Stimulated activated CD4-positive, alpha-beta T cell treated with anti-CD3 and anti-CD28 coated beads, Interleukin-1b, Interleukin-23, amount 100 ng/mL, for 4 hours (primary cell): ENCODE measurements around the gene BMP7.

Source experiments
- DNase-seq, 2 donors: peaks; one replicate each; pipeline ENCODE4 v3.0.0-alpha.2; 2020; ENCODE audit warnings: low read depth in 2 of 2

BMP7 gene

DNA sequence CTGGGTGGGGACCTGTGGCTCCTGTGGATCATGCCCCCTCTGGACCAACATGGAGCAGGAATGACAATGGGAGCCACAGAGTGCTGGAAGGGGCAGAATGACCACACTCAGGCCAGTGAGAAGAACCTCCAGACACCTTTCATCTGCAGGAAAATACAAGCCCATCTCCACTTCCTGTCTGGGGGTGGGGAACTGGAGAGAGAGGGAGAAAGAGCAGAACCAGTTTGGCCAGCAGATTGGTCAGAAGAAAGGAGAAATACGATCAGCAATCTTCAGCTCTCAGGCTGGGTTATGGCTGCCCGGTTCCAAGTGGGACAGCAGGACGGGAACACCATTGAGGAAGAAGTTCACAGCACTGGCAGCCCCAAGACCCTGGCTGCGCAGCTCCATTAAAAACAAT lies 37.0 kb downstream of the BMP7 start:
- no peak for DNase-seq

DNA sequence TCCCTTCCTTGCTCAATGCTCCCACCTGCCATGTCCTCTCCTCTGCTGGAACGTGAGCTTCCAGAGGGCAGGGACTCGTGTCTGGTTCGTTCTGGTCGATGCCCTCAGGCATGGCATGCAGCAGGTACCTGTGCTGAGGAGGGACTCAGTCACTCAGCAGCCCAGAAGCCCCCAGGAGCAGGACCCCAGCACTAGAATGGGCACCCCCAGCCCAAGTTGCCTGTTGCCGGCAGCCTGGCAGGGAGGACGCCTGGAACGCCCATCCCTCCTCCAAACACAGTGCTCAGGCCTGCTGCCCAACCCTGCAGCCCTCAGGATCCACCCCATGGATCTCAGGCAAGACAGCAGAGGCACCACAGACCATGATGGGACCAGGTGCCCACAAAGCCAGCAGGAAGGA lies 40.6 kb downstream of the BMP7 start:
- DNase-seq: no peak

DNA sequence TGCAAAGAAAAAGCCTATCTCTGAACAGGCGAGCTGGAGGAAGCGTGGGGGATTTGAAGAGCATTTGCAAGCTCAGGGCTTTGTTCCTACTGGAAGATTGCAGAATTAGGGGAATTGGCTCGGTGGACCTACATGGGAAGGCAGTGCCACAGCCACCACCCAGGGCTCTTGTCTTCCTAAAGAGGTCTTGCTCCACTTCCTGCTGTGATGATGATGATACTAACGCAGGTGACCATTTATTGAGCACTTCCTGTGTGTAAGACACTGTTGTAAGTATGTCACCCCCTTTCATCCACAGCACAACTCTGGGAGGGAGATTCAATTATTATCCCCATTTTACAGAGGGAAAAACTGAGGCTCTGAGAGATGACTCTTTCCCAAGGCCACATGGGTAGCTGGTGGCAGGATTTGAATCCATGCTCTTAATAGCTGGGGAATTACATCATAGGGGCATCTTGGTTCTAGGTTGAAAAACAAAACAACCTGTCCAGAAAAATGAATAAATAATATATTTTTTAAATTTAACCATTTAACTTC lies 41.2 kb downstream of the BMP7 start:
- DNase-seq: no peak

DNA sequence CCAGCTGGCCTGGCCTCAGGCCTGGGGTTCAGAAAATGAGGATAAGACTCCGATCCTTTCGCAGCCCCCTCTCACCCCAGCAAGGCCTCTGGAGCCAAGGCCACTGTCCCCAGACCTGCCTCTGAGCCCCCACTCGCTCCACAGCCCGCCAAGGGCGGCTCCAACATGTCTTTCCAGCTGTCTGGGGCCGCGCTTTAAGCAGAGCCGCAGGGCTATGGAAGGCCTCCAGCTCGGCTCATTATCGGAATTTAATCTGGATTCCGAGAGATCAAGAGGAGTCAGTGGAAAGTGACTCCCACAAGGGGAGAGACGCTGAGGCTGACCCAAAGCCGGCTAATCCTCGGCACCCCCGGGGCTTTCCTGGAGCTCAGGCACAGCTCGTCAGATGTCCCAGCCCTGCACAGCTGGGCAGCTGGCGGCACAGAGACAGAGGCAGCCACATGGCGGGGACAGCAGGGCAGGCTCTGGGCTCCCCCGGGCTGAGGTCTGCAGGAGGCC lies 41.8 kb downstream of the BMP7 start:
- DNase-seq: no peak

DNA sequence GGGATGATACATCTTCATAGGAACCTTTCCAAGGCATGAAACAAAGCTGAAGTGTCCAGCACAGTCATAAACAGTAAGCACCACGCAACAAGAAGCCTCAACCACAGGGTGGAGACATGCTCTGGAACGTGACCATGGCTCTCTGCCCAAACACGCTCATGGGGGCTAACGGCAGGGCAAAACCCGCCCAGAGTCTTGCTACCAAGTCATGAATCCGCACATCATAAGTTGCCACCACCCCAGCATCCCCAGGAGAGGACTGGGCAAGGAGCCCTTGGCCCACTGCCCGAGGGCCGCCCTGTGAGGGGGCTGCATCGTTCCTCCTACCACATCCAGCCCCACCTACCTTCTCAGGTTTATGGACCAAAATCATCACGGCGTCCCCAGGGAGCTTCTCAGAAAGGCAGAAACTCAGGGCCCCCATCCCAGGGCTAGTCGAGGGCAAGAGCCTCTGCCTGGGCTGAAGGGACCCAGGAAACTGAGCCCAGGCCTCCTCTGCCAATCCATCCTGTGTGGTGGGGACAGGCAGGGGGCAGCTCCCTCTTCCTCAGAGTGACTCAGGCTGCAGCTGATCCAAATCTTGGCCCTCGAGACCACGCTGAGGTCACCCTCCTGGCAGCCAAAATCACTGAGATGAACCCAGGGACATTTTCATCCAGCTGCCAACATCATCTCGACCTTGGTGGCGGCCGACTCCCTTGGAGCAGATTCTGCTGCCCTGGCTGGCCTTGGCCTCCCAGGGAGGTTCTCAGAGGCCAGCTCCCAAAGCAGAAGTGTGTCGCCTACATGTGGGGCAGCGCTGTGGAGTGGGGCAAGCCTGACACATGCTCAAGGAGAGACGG lies 42.6 kb downstream of the BMP7 start:
- DNase-seq: no peak

DNA sequence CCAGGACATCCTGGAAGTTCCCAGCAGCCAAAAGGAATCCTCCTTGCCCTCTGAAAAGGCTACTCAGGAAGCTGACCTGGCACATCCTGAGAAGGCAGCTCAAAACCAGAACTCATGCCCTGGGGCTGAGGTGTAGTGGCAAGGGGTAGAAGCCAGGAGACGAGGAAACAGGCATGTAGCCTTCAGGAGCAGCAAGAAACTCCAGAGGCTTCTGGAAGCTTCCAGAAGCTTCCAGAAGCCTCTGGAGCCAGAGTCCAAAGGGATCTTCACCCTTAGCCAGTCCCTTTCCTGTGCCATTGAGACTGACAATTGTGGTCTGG lies 43.9 kb downstream of the BMP7 start:
- no peak for DNase-seq

DNA sequence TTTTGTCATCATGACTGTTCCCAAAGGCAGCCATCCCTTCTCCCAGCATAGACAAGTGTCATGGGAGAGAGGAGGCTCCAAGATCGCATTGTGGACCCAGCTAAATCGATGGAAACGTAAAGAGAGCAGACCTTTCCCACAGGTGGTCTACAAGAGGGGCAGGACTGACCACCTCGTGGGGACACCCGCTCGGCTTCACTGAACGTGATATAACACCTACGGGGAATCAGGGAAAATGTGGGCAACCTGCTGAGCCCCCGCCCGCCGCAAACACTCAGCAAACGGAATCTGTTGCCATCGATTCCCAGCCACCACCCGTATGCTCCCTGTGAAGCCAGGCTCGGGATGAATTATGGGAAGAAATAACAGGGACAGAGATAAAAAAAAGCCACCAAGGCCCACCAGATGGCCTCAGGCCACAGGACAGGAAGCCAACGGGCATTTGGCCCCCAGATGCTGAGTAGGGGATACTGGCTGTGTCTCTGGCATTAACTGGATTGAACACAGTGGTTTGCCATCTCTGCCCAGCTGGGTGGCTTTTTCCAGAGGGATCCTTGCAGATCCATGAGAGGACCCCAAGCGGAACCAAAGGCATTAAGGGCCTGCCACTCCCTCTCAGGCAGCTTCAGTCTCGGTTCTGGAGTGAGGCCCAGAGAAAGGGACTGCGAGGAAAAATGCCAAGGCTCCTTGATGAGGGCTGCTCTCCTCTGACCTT lies 44.4 kb downstream of the BMP7 start:
- no peak for DNase-seq

DNA sequence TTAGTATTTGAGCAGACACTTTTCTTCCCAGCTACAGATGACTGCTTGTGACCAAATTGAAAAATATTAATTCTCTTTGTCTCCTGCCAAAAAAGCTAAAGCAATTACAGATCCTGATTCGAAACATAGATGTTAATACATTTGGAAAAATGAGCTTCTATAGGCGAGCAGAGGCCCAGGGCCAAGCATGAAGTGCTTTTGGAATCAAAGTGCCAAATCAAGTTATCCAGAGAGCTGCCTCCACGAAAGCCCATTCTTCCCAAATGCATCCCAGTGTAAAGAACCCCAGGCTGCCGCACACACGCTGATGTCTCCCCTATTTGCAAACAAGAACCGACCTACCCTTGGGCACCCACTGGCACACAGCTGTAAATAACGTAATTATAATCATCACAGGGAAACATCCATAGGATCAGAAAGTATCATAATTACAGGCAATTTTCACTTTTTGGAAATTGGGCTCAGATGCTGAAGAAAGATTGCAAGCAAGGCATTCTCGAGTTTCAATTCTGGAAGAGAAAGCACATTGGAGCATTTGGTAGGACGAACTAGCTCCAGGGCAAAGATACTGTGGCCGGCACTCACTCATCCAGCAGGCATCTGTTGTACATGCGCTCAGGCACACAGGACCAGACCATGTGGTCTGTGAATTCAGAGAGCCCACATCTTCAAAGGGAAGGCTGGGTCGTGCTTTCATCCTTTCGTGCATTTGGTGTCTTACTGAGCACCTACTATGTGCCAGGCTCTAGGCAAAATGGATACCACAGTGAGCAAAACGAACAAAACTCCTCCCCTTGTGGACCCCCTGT lies 45.9 kb downstream of the BMP7 start:
- DNase-seq: no peak

DNA sequence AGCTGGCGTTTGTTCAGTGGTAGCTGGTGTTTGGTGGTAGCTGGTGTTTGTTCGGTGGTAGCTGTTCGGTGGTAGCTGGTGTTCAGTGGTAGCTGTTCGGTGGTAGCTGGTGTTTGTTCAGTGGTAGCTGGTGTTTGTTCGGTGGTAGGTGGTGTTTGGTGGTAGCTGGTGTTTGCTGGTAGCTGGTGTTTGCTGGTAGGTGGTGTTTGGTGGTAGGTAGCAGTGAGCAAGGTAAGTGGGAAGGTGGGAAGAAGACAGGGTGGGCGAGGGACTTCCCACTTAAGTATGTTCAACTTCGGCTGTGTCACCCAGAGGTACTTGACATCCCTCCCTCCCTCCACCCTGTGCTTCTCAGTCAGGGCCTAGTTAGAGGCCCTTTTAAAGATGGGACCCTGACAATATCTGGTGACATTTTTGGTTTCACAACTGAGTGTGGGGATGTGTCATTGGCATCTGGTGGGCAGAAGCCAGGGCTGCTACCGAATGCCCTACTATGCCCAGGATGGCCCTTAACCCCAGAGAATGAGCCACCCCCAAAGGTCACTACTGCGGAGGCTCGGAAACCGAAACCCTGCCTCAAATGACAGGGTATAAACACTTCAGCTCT lies 47.3 kb downstream of the BMP7 start:
- no peak for DNase-seq

DNA sequence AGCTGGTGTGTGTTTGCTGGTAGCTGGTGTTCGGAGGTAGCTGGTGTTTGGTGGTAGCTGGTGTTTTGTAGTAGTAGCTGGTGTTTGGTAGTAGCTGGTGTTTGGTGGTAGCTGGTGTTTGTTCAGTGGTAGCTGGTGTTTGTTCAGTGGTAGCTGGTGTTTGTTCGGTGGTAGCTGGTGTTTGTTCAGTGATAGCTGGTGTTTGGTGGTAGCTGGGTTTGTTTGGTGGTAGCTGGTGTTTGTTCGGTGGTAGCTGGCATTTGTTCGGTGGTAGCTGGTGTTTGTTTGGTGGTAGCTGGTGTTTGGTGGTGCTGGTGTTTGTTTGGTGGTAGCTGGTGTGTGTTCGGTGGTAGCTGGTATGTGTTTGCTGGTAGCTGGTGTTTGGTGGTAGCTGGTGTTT lies 48.0 kb downstream of the BMP7 start:
- no peak for DNase-seq

DNA sequence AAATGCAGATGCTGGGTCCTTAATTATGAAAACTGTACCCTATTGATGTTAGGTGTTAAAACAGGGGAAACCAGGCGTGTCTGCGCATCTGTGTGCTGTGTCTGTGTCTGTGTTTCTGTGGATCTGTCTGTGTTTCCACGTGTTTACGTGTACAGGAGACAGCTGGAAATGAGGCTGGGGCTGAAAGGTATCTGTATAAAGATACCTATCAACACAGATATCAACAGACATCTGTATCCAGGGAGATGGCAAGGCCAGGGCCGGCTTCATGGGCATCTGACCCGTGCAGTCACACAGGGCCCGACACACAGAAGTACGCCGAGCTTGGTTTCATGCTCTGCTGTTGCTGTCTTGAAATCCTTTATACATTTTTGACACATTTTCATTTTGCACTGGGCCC lies 48.6 kb downstream of the BMP7 start:
- DNase-seq: no peak

DNA sequence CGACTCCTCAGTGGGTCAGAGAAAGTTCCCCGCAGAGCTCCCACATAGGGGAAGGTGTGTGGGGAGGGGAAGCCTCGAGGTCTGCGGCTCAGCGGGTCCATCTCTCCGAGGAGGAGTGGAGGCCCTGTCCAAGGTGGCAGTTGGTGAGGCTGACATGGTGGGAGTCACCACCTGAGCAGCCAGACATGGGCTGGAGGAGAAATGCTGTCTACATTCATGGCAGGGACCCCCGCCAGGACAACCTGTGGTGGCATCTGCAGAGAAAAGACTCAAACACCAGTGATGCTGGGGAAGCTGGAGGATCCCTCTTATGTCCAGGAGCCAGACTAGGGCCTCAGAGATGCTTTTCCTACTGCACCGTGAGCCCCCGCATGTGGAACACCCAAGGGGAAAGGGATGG lies 49.8 kb downstream of the BMP7 start:
- DNase-seq: no peak

DNA sequence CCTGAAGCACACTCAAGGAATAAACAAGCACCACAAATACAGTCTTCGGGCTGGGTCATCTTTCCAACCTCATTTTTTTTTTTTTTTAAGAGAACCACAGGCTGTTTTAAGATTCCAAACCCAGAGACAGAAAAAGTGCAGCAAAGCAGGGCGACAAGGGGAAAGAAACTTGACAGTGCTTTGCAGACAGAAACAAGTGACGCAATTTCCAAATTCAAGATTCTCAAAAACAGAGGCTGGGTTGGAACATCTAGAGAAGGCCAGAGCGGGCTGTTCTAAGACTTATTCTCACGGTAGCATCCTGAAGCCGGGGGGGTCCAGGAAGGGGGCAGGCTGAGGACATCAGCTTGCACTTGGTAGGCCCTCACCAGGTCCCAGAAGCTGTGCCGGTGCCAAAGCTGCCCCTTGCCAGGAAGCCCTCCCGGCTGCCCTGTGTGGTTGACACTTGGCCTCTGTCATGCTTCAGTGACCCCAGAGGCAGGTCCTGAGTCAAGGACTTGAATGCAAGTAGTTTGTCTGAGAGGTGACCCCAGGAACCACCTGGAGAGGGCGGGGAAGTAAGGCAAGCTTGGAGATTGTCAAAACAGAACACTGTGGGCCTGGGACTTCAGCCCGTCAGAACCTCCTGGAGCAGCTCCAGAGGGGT lies 50.5 kb downstream of the BMP7 start:
- no peak for DNase-seq

DNA sequence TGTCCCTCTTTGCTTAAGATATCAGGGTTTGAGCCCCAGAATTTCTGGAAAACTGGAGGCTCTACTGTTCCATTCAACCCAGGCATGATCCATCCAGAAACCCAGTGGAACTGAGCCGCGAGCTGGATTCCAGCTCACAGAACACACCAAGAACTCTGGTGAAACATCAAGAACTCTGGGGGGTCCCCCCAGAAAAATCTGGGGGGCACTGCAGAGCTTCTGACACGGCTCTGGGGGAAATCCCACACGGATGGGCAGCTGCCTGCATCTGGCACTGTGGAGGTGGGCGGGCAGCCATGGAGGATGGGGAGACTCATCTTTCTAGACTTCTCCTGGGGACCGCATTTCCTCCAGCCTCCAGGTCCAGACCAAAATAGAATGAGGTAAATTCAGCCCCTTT lies 51.0 kb downstream of the BMP7 start:
- no peak for DNase-seq

DNA sequence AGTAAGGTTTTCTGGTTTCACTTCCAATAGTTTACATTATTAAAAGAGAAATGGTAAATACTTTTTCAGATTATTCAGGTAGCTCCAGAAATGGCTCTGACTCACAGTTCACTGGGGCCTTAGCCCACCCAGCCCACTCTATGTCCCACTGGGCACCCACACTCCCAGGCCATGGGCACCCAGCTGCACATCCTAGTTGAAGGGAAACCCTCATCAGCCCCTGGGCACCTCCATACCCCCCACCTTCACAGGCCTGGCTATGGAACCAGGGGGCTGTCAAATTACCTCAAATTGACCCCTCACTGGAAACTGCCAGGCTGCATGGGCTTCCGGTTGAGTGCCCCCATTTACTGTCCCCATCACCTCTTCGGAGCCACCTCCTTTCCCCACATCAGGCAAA lies 51.5 kb downstream of the BMP7 start:
- no peak for DNase-seq

DNA sequence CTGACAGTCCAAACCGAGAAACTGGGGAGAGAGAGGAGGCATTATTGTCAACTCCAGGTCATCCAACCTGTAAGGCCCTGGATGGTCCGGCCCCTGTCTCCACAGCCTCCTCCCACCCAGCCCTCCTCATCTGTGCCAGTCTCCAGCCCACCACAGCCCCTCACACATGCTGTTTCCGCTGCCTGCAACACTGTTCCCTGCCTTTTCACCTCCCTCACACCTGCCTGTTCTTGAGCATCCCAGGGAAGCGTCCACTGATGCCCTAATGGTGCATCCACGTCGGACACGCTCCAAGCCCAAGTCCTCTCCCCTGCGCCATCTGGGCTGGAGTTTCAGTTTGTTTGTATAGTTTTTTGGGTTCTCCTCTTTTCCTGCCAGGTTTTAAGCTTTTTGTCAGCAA lies 52.0 kb downstream of the BMP7 start:
- DNase-seq: no peak

DNA sequence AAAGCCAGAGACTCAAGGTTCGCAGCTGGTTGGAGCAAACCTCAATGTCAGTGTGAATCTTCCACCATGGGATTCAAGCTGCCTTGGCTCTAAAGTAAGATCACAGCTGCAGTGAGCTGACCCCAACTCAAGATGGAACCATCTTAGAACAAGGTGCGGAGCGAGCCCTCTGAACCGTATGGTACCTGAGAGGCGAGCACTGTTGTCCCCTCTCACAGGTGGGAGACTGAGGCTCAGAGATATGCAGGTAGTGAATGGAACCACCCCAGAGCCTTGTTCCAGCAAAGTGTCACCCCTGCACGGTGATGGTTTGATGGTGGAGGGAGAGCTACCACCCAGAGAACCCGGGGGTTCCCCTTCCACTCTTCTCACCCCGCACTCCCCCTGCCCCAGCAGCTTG lies 52.5 kb downstream of the BMP7 start:
- no peak for DNase-seq

DNA sequence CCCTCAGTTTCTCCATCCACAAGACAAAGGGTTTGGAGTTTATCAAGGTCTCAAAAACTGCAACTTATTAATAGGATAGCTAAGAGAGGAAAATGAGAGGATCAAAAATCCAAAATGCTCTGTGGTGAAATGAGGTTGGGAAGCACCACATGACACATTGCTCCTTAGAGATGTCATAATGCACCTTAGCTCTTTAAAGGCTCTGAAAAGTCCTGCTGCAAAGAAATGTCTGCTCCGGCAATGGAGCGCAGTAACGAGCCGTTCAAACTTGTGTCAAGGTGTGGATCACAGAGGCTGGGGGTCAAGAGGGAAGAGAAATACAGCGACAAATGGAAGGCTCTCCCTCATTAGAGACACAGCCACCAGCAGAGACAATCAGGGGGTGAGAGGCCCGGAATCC lies 53.1 kb downstream of the BMP7 start:
- no peak for DNase-seq

DNA sequence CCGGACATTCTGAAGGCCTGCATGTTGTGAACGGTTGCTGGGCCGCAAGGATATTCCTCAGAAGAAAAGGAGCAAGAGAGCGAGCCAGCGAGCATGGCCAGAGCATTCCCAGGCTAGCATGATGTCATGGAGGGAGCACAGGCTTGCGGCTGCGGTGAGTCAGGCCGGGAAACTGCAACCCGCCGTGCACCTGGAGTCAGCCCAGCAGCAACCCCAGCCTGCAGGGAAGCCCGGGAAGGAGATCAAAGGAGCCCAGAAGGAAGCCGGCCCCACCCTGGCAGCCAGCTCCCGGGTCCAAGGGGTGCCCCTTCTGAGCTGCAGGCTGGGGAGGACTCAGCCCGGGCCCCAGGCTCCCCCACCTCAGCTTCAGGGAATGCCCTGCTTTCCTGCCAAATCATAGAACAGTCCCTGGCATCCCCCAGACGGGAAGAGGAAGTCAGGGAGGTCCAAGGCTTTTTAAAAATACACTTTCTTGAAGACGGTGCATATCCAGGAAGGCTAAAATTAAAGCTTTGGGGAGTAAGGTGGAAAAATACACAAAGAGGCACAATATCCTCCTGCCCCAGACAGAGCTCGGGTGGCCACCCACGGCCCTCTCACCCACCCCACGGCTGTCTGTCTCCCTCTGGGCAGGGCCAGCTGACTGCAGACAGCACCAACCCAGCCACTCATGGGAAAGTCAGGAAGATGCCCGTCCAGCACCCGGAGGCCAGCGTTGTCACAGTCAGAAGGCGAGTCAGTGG lies 53.7 kb downstream of the BMP7 start:
- no peak for DNase-seq

DNA sequence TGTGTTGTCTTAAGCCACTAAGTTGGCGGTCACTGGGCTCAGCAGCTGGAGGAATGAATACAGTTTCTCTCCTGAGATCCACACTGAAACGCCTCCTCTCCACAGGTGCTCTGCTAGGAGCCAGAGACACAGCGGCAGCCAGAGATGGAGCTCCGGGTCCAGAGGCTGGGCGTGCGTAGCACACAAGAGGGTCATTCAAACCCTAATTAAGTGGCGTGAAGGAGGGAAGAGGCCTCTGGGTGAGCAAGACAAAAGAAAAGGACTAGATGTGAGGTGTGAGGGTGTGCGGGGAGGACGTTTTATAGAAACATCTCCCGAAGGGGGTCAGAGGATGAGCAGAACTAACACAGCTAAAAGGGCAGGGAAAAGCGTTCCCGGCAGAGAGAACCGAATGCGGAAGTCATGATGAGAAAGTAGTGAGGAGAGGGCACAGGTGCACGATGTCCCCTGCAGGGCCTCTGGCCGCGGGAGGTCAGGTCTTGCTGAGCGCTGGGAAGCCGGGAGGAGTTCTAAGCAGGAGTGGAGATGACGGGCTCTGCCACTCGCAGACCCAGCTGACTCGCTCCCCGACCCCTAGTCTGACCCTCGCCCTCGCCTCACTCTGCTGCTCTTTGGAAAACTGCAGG lies 54.4 kb downstream of the BMP7 start:
- no peak for DNase-seq
